Vagina (tissue), 2 donors: ENCODE measurements around the gene TMEM141. TPM values are rescaled to one million over a fixed set of nuclear protein-coding genes. Genes with fewer than 3 reads are reported as not detected.

Experiments used
- DNase-seq, 2 donors: peaks; one replicate each; pipeline ENCODE4 v3.0.0-alpha.2; 2017; ENCODE audit errors: extremely low spot score in 2 of 2
- H3K27ac ChIP-seq: fragments of 200-600 bp; sonication (generic); one replicate; pipeline ENCODE4 v1.5.1; 2019
- H3K27me3 ChIP-seq: fragments of 200-600 bp; sonication (generic); one replicate; pipeline ENCODE4 v1.5.1; 2019
- H3K36me3 ChIP-seq, 2 donors: fragments of 200-600 bp; sonication (generic); one replicate each; pipeline ENCODE4 v1.5.1; 2017 to 2019
- H3K4me1 ChIP-seq: fragments of 200-600 bp; sonication (generic); one replicate; pipeline ENCODE4 v1.5.1; 2019
- H3K4me3 ChIP-seq, 2 donors: fragments of 200-600 bp; sonication (generic); 1 replicate in 1 of 2; 2 replicates in 1 of 2; pipeline ENCODE4 v1.5.1; 2016 to 2019
- H3K9me3 ChIP-seq: fragments of 200-600 bp; sonication (generic); one replicate; pipeline ENCODE4 v1.5.1; 2019
- POLR2A ChIP-seq, 2 donors: fragments of 450-650 bp; IDR thresholded peaks; one replicate each; pipeline ENCODE4 v1.6.1; 2017; ENCODE audit warnings: antibody characterized with exemption in 2 of 2, mild to moderate bottlenecking in 2 of 2, moderate library complexity in 2 of 2
- POLR2AphosphoS5 ChIP-seq, 2 donors: sonication (generic); formaldehyde crosslinking; IDR thresholded peaks; one replicate each; pipeline ENCODE4 v1.9.0; 2017; ENCODE audit warnings: antibody characterized with exemption in 2 of 2, mild to moderate bottlenecking in 2 of 2, low read depth in 1 of 2; ENCODE audit not compliant: insufficient read depth in 1 of 2
- intact Hi-C: fragments of 100-400 bp; cut with DNase I; formaldehyde crosslinking; loops from one replicate; pipeline ENCODE4 v1.15.1; 2023
- total RNA-seq: library from RNA; depleted of rRNA; stranded (reverse); fragments of >200 nt; gene quantifications from one replicate; pipeline ENCODE4 v1.2.3, GENCODE V29; 2016
- TF ChIP-seq, protein P1 (sequence below), 3 experiments: fragments of 450-650 bp in 2 of 3; fragments of 200-600 bp in 1 of 3; sonication (generic) in 1 of 3; IDR thresholded peaks; one replicate each; pipeline ENCODE4 v1.5.1; 2017 to 2019; ENCODE audit warnings: antibody characterized with exemption in 3 of 3, mild to moderate bottlenecking in 2 of 3, moderate library complexity in 2 of 3

Gene TMEM141
- total RNA-seq, 1 donor from 2014 or later, result 64.1 TPM

DNA sequence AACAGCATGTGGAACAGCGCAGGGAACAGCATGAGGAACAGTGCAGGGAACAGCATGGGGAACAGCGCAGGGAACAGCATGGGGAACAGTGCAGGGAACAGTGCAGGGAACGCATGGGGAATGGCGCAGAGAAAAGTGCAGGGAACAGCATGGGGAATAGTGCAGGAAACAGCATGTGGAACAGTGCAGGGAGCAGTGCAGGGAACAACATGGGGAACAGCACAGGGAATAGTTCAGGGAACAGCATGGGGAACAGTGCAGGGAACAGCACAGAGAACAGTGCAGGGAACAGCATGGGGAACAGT is 35.1 kb upstream of the TMEM141 start:
- DNase-seq, result no peak
- TF ChIP-seq POLR2A (IDR thresholded peaks at IDR 0.05), result no peak
- no peak for TF ChIP-seq POLR2AphosphoS5 (IDR thresholded peaks at IDR 0.05; ENCODE audit: insufficient read depth in 1 of 2, low read depth in 1 of 2)
- TF ChIP-seq, protein P1, sequence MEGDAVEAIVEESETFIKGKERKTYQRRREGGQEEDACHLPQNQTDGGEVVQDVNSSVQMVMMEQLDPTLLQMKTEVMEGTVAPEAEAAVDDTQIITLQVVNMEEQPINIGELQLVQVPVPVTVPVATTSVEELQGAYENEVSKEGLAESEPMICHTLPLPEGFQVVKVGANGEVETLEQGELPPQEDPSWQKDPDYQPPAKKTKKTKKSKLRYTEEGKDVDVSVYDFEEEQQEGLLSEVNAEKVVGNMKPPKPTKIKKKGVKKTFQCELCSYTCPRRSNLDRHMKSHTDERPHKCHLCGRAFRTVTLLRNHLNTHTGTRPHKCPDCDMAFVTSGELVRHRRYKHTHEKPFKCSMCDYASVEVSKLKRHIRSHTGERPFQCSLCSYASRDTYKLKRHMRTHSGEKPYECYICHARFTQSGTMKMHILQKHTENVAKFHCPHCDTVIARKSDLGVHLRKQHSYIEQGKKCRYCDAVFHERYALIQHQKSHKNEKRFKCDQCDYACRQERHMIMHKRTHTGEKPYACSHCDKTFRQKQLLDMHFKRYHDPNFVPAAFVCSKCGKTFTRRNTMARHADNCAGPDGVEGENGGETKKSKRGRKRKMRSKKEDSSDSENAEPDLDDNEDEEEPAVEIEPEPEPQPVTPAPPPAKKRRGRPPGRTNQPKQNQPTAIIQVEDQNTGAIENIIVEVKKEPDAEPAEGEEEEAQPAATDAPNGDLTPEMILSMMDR (IDR thresholded peaks at IDR 0.05), result no peak
- H3K36me3 ChIP-seq, result no peaks in the 10 kb centered on the region
- H3K9me3 ChIP-seq, result peaks cover 6% of the 10 kb centered on the region
- intact Hi-C loops, result no loop called here
- no peak overlapping the region for H3K4me3 ChIP-seq
- no peaks in the 10 kb centered on the region for H3K27me3 ChIP-seq
- H3K4me1 ChIP-seq, result no peaks in the 10 kb centered on the region
- H3K27ac ChIP-seq, result no peak overlapping the region

DNA sequence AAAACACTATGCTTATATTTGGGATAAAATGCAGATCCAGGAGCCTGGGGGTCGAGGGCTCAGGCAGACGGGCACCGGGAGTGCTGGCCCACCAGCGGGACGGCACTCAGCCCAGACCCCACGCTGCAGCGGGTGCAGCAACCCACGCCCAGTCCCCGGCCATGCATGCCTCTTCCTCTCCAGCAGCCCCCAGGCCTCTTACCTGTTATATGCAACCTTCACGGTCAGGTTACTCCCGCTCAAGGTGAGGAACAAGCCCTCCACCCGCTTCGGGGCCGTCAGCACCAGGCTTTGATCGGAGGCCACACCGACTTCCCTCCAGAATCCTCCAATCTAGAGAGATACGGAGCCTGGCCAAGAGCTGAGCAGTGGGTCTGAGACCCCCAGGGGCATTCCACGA is 34.3 kb upstream of the TMEM141 start:
- intact Hi-C loops, result no loop called here

GRCh38 chr9:136757328-136757727 is 33.8 kb upstream of the TMEM141 start:
- H3K27ac ChIP-seq, result no peak overlapping the region
- peaks cover 6% of the 10 kb centered on the region for H3K9me3 ChIP-seq
- TF ChIP-seq POLR2AphosphoS5 (IDR thresholded peaks at IDR 0.05; ENCODE audit: insufficient read depth in 1 of 2, low read depth in 1 of 2), result no peak
- no peak for TF ChIP-seq POLR2A (IDR thresholded peaks at IDR 0.05)
- TF ChIP-seq, protein P1 (IDR thresholded peaks at IDR 0.05), result no peak
- no peak overlapping the region for H3K4me3 ChIP-seq
- no peaks in the 10 kb centered on the region for H3K4me1 ChIP-seq
- no peaks in the 10 kb centered on the region for H3K27me3 ChIP-seq
- DNase-seq, result no peak
- intact Hi-C loops, result no loop called here
- no peaks in the 10 kb centered on the region for H3K36me3 ChIP-seq

More for the DNA sequence above, 34.3 kb upstream of the TMEM141 start:
- H3K27me3 ChIP-seq, result no peaks in the 10 kb centered on the region
- no peaks in the 10 kb centered on the region for H3K4me1 ChIP-seq
- H3K27ac ChIP-seq, result no peak overlapping the region
- H3K4me3 ChIP-seq, result no peak overlapping the region
- H3K9me3 ChIP-seq, result peaks cover 6% of the 10 kb centered on the region
- no peak for DNase-seq
- no peaks in the 10 kb centered on the region for H3K36me3 ChIP-seq
- no peak for TF ChIP-seq POLR2AphosphoS5 (IDR thresholded peaks at IDR 0.05; ENCODE audit: insufficient read depth in 1 of 2, low read depth in 1 of 2)

GRCh38 chr9:136757751-136758140 is 33.4 kb upstream of the TMEM141 start:
- no peak for DNase-seq
- H3K27ac ChIP-seq, result no peak overlapping the region
- intact Hi-C loops, result no loop called here
- no peaks in the 10 kb centered on the region for H3K36me3 ChIP-seq
- TF ChIP-seq POLR2A (IDR thresholded peaks at IDR 0.05), result no peak
- TF ChIP-seq, protein P1 (IDR thresholded peaks at IDR 0.05), result no peak
- TF ChIP-seq POLR2AphosphoS5 (IDR thresholded peaks at IDR 0.05; ENCODE audit: insufficient read depth in 1 of 2, low read depth in 1 of 2), result no peak
- H3K27me3 ChIP-seq, result no peaks in the 10 kb centered on the region
- H3K4me3 ChIP-seq, result no peak overlapping the region
- no peaks in the 10 kb centered on the region for H3K4me1 ChIP-seq
- peaks cover 6% of the 10 kb centered on the region for H3K9me3 ChIP-seq

GRCh38 chr9:136759001-136759400 is 32.1 kb upstream of the TMEM141 start:
- Histone ChIP-seq H3K27me3 (no peaks in the 10 kb centered on the region), H3K4me3 (no peak overlapping the region), H3K4me1 (peaks cover 5% of the 10 kb centered on the region), H3K27ac (no peak overlapping the region), H3K9me3 (peaks cover 6% of the 10 kb centered on the region), H3K36me3 (no peaks in the 10 kb centered on the region)
- intact Hi-C loops, result no loop called here
- TF ChIP-seq POLR2AphosphoS5 (IDR thresholded peaks at IDR 0.05; ENCODE audit: insufficient read depth in 1 of 2, low read depth in 1 of 2), result no peak
- DNase-seq, result no peak

- H3K36me3 ChIP-seq, result no peaks in the 10 kb centered on the region
- H3K27ac ChIP-seq, result no peak overlapping the region
- H3K4me1 ChIP-seq, result peaks cover 5% of the 10 kb centered on the region
- DNase-seq, result no peak
- TF ChIP-seq, protein P1 (IDR thresholded peaks at IDR 0.05), result no peak
- no peak for TF ChIP-seq POLR2AphosphoS5 (IDR thresholded peaks at IDR 0.05; ENCODE audit: insufficient read depth in 1 of 2, low read depth in 1 of 2)
- no peak for TF ChIP-seq POLR2A (IDR thresholded peaks at IDR 0.05)
- no peaks in the 10 kb centered on the region for H3K27me3 ChIP-seq
- intact Hi-C loops, result no loop called here
- no peak overlapping the region for H3K4me3 ChIP-seq
- peaks cover 6% of the 10 kb centered on the region for H3K9me3 ChIP-seq
These were observed 31.5 kb upstream of the TMEM141 start for GRCh38 chr9:136759436-136760325.
